PC-3 (cell line): ENCODE data around the gene P3H2. TPM values are rescaled to one million over a fixed set of nuclear protein-coding genes. Genes with fewer than 3 reads are reported as not detected.

Source experiments
- ATAC-seq: fragments of 200-7000 bp; cut with Tn5 transposase; 2 replicates; pipeline ENCODE4 v1.9.1; 2020; ENCODE audit warnings: mild to moderate bottlenecking, moderate library complexity
- BruUV-seq: library from RNA; stranded (reverse); fragments of 400-500 nt; replicated peaks from 2 replicates; lab custom pipeline; 2021; lab: Mats Ljungman, UMichigan
- CTCF ChIA-PET: fragments of 300-600 bp; sonication (Branson Sonifier 250); formaldehyde crosslinking; loops from one replicate; lab custom pipeline; 2022; ENCODE audit warnings: antibody characterized with exemption; lab: Charles Lee
- POLR2A ChIA-PET: fragments of 300-600 bp; sonication (Branson Sonifier 250); formaldehyde crosslinking; loops from one replicate; lab custom pipeline; 2022; ENCODE audit warnings: antibody characterized with exemption; ENCODE audit not compliant: unreplicated experiment; lab: Charles Lee
- DNase-seq: peaks from one replicate; pipeline ENCODE4 v3.0.0-alpha.2; 2015
- H2AFZ ChIP-seq: fragments of 300-600 bp; sonication (generic); 2 replicates; pipeline ENCODE4 v1.6.0; 2016; ENCODE audit warnings: antibody characterized with exemption, low read length
- H3F3A ChIP-seq: fragments of 300-600 bp; sonication (generic); one replicate; pipeline ENCODE4 v1.6.0; 2017; ENCODE audit warnings: antibody characterized with exemption, low read length, control low read depth, mild to moderate bottlenecking; ENCODE audit not compliant: unreplicated experiment
- H3K27ac ChIP-seq: fragments of 300-600 bp; sonication (generic); 2 replicates; pipeline ENCODE4 v1.5.1; 2016; ENCODE audit warnings: mild to moderate bottlenecking, low read length
- H3K27me3 ChIP-seq: fragments of 300-600 bp; sonication (generic); 2 replicates; pipeline ENCODE4 v1.6.1; 2016; ENCODE audit warnings: low read length, mixed read lengths
- H3K36me3 ChIP-seq: fragments of 300-600 bp; sonication (generic); 2 replicates; pipeline ENCODE4 v1.6.1; 2016; ENCODE audit warnings: low read depth, mixed run types, low read length, mixed read lengths
- H3K4me1 ChIP-seq: fragments of 300-600 bp; sonication (generic); 2 replicates; pipeline ENCODE4 v1.5.1; 2016; ENCODE audit warnings: low read length; ENCODE audit not compliant: insufficient read depth
- H3K4me2 ChIP-seq: fragments of 300-600 bp; sonication (generic); 2 replicates; pipeline ENCODE4 v1.6.0; 2016; ENCODE audit warnings: low read length
- H3K4me3 ChIP-seq: fragments of 300-600 bp; sonication (generic); 2 replicates; pipeline ENCODE4 v1.5.1; 2016; ENCODE audit warnings: mild to moderate bottlenecking, low read length, mixed read lengths
- H3K79me2 ChIP-seq: fragments of 300-600 bp; sonication (generic); 2 replicates; pipeline ENCODE4 v1.6.1; 2017; ENCODE audit warnings: low read length, mixed read lengths
- H3K9ac ChIP-seq: fragments of 300-600 bp; sonication (generic); 2 replicates; pipeline ENCODE4 v1.6.0; 2016; ENCODE audit warnings: mild to moderate bottlenecking, low read length
- H3K9me2 ChIP-seq: fragments of 300-600 bp; sonication (generic); replicated peaks from 2 replicates; pipeline ENCODE4 v1.6.1; 2016; ENCODE audit warnings: mixed run types, low read length, mixed read lengths
- H3K9me3 ChIP-seq: fragments of 300-600 bp; sonication (generic); 2 replicates; pipeline ENCODE4 v1.6.1; 2016; ENCODE audit warnings: low read length, mixed read lengths
- H4K20me1 ChIP-seq: fragments of 300-600 bp; sonication (generic); 2 replicates; pipeline ENCODE4 v1.6.1; 2016; ENCODE audit warnings: low read length, mixed read lengths
- CTCF ChIP-seq: fragments of 300-600 bp; sonication (generic); conservative IDR thresholded peaks from 2 replicates; pipeline ENCODE4 v1.5.1; 2017; ENCODE audit warnings: antibody characterized with exemption, low read depth, mild to moderate bottlenecking, low read length
- EZH2 ChIP-seq: fragments of 300-600 bp; sonication (generic); IDR thresholded peaks from one replicate; pipeline ENCODE4 v1.6.1; 2017; ENCODE audit warnings: antibody characterized with exemption, mild to moderate bottlenecking, low read length; ENCODE audit not compliant: unreplicated experiment
- EZH2phosphoT487 ChIP-seq: fragments of 300-600 bp; sonication (generic); IDR thresholded peaks from 2 replicates; pipeline ENCODE4 v1.6.1; 2018; ENCODE audit warnings: mild to moderate bottlenecking, antibody characterized with exemption, low read length, borderline replicate concordance
- intact Hi-C: fragments of 100-400 bp; cut with micrococcal nuclease; formaldehyde crosslinking; loops from 2 replicates; pipeline ENCODE4 v1.9.0; 2023
- total RNA-seq: library from RNA; depleted of rRNA; stranded (reverse); fragments of >200 nt; gene quantifications from 2 replicates; pipeline ENCODE4 v1.2.3, GENCODE V29; 2014

The P3H2 gene
- total RNA-seq, 1 experiment from 2014 or later: 4.5 TPM

DNA sequence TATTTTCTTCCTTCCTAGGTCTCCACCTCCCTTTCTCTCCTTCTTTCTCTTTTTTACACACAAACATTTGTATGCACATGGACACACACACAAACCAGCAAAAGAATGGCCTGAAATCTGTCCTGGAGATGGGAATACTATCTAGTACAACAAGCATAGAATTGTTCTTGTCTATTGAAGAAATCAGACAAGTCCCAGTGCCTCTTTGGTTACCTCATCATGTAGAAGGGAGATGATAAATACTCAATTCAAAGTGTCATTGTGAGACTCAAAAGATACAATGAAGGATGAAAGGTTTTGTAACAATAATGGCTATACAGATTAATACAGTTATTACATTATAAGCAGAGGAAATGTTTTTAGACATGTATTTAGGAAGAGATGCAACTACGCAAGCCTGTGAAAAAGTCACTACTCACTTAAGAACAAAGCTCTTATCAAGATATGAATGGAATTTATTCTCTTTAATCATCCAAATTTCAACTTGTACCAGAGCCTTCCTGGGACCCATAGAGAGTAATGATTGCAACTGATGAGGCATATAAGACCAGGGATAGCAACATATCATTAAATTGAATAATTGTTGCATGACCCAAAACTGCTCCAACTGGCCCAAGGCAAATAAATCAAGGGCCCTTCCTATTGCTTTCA lies 43.2 kb downstream of the P3H2 start:
- DNase-seq (no peak), ATAC-seq (no peak)
- Histone ChIP-seq H3K27me3 (no peaks in the 10 kb centered on the region), H3K9me2 (no peaks in the 10 kb centered on the region), H4K20me1 (no peaks in the 10 kb centered on the region), H3F3A (peaks cover 12% of the 10 kb centered on the region), H3K9ac (no peak overlapping the region), H3K4me1 (peaks cover 24% of the 10 kb centered on the region), H3K36me3 (no peaks in the 10 kb centered on the region), H3K27ac (peak overlapping the region; percentile 68), H2AFZ (peak overlapping the region; percentile 18; the same call in 1 of the 2 replicates), H3K4me3 (no peak overlapping the region), H3K79me2 (no peaks in the 10 kb centered on the region), H3K9me3 (no peaks in the 10 kb centered on the region), H3K4me2 (peak overlapping the region; percentile 56)
- TF ChIP-seq CTCF (no peak), EZH2 (no peak), EZH2phosphoT487 (no peak)
- CTCF ChIA-PET: interaction anchor here (0.6 kb wide), 1 partner anchor 61 kb away, joined by 3 read pairs; no protein-coding TSS in a partner anchor
- no TSS peak for BruUV-seq
- POLR2A ChIA-PET: no interaction called here
- intact Hi-C loops: loop anchor here (1.0 to 2.0 kb wide), 2 partner anchors 61 to 110 kb away; no protein-coding TSS in a partner anchor

DNA sequence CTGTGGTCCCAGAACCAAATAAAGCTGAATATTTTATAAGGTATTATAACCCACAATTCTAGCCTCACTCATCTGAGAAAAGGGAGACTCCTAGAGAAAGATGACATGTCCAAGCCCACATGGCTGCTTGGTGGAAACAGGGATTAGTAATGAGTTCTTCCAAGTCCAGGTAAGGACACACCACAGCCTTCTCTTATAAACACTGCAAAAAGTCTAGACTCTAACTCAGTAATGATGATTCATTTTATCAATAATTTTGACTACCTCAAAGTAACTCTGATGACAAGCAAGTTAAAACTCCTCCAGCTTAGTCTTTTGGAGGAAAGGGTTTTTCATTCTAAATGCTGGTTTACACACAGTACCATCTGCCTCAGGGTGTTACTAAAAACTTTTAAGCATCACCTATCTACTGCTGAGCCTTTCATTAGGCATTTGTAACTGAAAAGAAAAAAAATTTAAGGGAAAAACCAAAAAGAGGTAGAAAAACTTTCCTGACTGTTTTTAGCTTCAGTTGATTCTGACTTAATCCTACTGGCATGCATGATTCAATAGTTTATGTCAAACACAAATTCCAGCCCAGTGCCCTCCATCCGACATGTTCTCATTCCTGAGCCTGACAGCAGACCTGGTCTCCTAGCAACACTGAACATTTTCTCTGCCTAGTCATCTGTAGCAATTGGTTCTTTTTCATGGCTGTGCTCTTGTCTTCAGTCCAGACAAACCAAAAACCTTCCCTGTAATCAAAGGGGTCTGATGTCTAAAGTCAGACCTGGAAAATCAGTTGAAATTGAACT lies 43.9 kb downstream of the P3H2 start:
- Histone ChIP-seq H3K4me1 (peaks cover 24% of the 10 kb centered on the region), H3K9me3 (no peaks in the 10 kb centered on the region), H3K79me2 (no peaks in the 10 kb centered on the region), H3F3A (peaks cover 12% of the 10 kb centered on the region), H3K36me3 (no peaks in the 10 kb centered on the region), H3K9ac (no peak overlapping the region; the same call in 1 of the 2 replicates), H3K4me2 (peak overlapping the region; percentile 56), H3K9me2 (no peaks in the 10 kb centered on the region), H3K4me3 (peak overlapping the region; percentile 26; the same call in 1 of the 2 replicates), H3K27me3 (no peaks in the 10 kb centered on the region), H4K20me1 (no peaks in the 10 kb centered on the region), H2AFZ (peak overlapping the region; percentile 18), H3K27ac (peak overlapping the region; percentile 68)
- intact Hi-C loops: loop anchor here (1.0 to 2.0 kb wide), 2 partner anchors 60 to 109 kb away; no protein-coding TSS in a partner anchor
- POLR2A ChIA-PET: interaction anchor here (0.6 kb wide), 1 partner anchor 15 kb away, joined by 4 read pairs; no protein-coding TSS in a partner anchor
- CTCF ChIA-PET: interaction anchor here (0.6 kb wide), 1 partner anchor 60 kb away, joined by 3 read pairs; no protein-coding TSS in a partner anchor
- DNase-seq (peak; percentile 90), ATAC-seq (peak; percentile 97)
- no peak for TF ChIP-seq EZH2phosphoT487
- no peak for TF ChIP-seq CTCF
- TF ChIP-seq EZH2: no peak
- BruUV-seq: no TSS peak
